ENCODE data around the gene YWHAG. TPM values are rescaled to one million over a fixed set of nuclear protein-coding genes. Genes with fewer than 3 reads are reported as not detected.
A peak's percentile ranks its signal among the peaks of the same experiment; 100 is the strongest.

Gene YWHAG
- total and polyA plus RNA-seq, 9 of the 15 experiments (the other 6 are each of a cell fraction or from before 2014, with no cell fraction given) = 30.4 to 246 (median 94.5) TPM

DNA sequence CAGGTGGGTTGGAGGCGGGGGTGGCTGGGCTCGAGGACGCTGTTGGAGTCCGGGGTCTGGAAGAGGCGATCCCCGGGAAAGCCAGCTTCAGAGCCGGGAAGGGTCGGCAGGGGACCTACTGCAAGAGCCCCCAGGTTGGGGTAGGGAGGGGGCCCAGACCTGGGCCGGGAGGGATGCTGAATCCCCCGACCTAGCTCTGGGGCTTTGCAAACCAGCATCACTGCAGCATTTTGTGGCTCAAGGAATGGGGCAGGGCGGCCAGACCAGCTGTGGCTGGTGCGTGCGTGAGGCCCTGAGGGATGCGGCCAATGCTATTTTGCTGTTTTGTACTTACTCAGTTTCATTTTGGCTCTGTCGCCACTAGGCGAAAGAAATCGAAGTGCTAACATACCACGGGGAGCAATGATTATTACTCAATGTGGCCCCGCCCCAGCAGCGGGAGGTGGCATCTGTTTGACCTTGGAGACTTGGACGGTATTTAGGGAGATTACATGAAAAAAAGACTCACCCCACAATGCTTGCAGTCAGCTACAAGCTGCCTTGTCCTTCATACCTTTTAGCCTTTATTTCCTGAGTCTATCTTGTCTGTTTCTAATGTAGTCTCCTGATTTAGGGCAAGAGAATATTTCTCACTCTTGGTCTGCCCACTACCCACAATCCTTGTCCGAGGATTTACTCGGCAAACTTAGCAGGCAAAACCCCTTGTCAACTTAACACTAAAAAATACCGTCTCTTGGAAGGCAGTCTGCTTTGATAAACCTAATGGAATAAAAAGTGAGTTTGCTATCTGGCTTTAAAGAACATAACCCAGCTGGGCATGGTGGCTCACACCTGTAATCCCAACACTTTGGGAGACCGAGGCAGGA is 40.1 kb downstream of the YWHAG start:
- CTCF ChIA-PET (ENCODE audit: low intra/inter-chr PET ratio) = interaction anchor here (0.7 to 1.5 kb wide), 2 partner anchors 23 to 27 kb away, joined by 3 to 5 read pairs; no protein-coding TSS in a partner anchor
- H3K4me3 ChIP-seq = peak overlapping the region; percentile 72
- peaks cover 14% of the 10 kb centered on the region; the same call in 2 of the 3 replicates for H3K36me3 ChIP-seq (ENCODE audit: control insufficient read depth, insufficient read depth, low read length)
- in situ Hi-C loops (cut with MboI) (no loop called here), intact Hi-C loops (cut with micrococcal nuclease) (loop anchor here (1.0 to 2.0 kb wide), 2 partner anchors 16 to 41 kb away; partner anchors contain the start of gene HSPB1)
- no peaks in the 10 kb centered on the region for H3K27me3 ChIP-seq (ENCODE audit: control insufficient read depth in 2 of 2, insufficient read depth in 2 of 2, low read length in 2 of 2)
- H2AFZ ChIP-seq (ENCODE audit: low read depth, low read length) = peak overlapping the region; percentile 99
- H3K79me2 ChIP-seq (ENCODE audit: control insufficient read depth, insufficient read depth, low read length) = peaks cover 17% of the 10 kb centered on the region
- BruUV-seq (replicated peaks) = TSS peak; percentile 76
- no peaks in the 10 kb centered on the region for H4K20me1 ChIP-seq (replicated peaks; ENCODE audit: control insufficient read depth, insufficient read depth, low read length)
- H3K9ac ChIP-seq (ENCODE audit: insufficient read depth in 1 of 2, low read depth in 2 of 2, low read length in 2 of 2) = peak overlapping the region; percentile 70 to 93
- H3K9me1 ChIP-seq (ENCODE audit: control insufficient read depth, insufficient read depth, low read length) = no peaks in the 10 kb centered on the region
- H3K4me1 ChIP-seq (replicated peaks in 1 of 2; ENCODE audit: control insufficient read depth in 2 of 2, insufficient read depth in 2 of 2, low read length in 2 of 2) = peaks cover 23 to 35% of the 10 kb centered on the region in 2 experiments; a peak in 4 of 5 replicates
- peak overlapping the region; percentile 79 for H3K27ac ChIP-seq (ENCODE audit: extremely low read depth, low read depth, low read length)
- no peaks in the 10 kb centered on the region for H3K9me3 ChIP-seq (replicated peaks; ENCODE audit: control insufficient read depth, insufficient read depth, low read depth, low read length)
- peak; percentile 88 for FAIRE-seq
- POLR2A ChIA-PET = interaction anchor here (0.6 to 2.6 kb wide), 8 partner anchors 9 to 105 kb away, joined by 3 to 11 read pairs (median 4); partner anchors contain the start of genes HSPB1 and ZP3
- peak; percentile 68 for ATAC-seq
- peak overlapping the region; percentile 96 for H3K4me2 ChIP-seq (ENCODE audit: insufficient read depth, low read length)
- DNase-seq (ENCODE audit: extremely low read depth in 1 of 4, low spot score in 3 of 4) = peak; percentile 80 to 89 (median 80)
- 3% methylated on average over 25 of the region's 25 CpGs for WGBS (ENCODE audit: insufficient coverage, low coverage, missing lambda C conversion rate)
- TF ChIP-seq ZNF766 (CRISPR knock-in tag; conservative IDR thresholded peaks at IDR 0.05) (no peak), SMARCA5 (IDR thresholded peaks at IDR 0.05) (0 out of 2 replicates have a peak, but pooled peaks have one; percentile 23), RHOXF2B (CRISPR knock-in tag; conservative IDR thresholded peaks at IDR 0.05) (no peak), ADNP (tag; IDR thresholded peaks at IDR 0.05) (0 out of 2 replicates have a peak, but pooled peaks have one; percentile 6), REST (IDR thresholded peaks at IDR 0.05; ENCODE audit: borderline replicate concordance) (peak; percentile 68), REST (CRISPR knock-in tag; IDR thresholded peaks at IDR 0.05; ENCODE audit: low read depth) (no peak), ZFX (CRISPR knock-in tag; IDR thresholded peaks at IDR 0.05) (peak; percentile 44; the same call in 1 of the 2 replicates), POLR2H (tag; IDR thresholded peaks at IDR 0.05; ENCODE audit: low read depth) (no peak), NFRKB (IDR thresholded peaks at IDR 0.05; ENCODE audit: low read depth) (no peak)
- TF ChIP-seq, protein P1, sequence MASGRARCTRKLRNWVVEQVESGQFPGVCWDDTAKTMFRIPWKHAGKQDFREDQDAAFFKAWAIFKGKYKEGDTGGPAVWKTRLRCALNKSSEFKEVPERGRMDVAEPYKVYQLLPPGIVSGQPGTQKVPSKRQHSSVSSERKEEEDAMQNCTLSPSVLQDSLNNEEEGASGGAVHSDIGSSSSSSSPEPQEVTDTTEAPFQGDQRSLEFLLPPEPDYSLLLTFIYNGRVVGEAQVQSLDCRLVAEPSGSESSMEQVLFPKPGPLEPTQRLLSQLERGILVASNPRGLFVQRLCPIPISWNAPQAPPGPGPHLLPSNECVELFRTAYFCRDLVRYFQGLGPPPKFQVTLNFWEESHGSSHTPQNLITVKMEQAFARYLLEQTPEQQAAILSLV (tag; IDR thresholded peaks at IDR 0.05) = no peak
- TF ChIP-seq, protein P2, sequence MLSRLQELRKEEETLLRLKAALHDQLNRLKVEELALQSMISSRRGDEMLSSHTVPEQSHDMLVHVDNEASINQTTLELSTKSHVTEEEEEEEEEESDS (CRISPR knock-in tag; IDR thresholded peaks at IDR 0.05) = no peak
